DND-41 (cell line): ENCODE results near the gene SCN9A.

ENCODE experiments used
- ATAC-seq: fragments of 200-7000 bp; cut with Tn5 transposase; 3 replicates; pipeline ENCODE4 v1.9.1; 2021; ENCODE audit warnings: low read depth; ENCODE audit not compliant: insufficient read depth
- DNase-seq: peaks from one replicate; pipeline ENCODE4 v3.0.0-alpha.2; 2020
- H2AFZ ChIP-seq: 2 replicates; pipeline ENCODE4 v1.6.0; 2012; ENCODE audit warnings: low read depth, low read length
- H3K27ac ChIP-seq: 2 replicates; pipeline ENCODE4 v1.5.1; 2012; ENCODE audit warnings: low read length, inconsistent platforms
- H3K27me3 ChIP-seq: fragments of 200-600 bp; sonication (generic); 2 replicates; pipeline ENCODE4 v1.6.0; 2012; ENCODE audit warnings: low read length, mild to moderate bottlenecking, inconsistent platforms; ENCODE audit not compliant: insufficient read depth, poor library complexity
- H3K36me3 ChIP-seq: 2 replicates; pipeline ENCODE4 v1.5.1; 2012; ENCODE audit warnings: low read length, inconsistent platforms; ENCODE audit not compliant: insufficient read depth
- H3K4me1 ChIP-seq: 2 replicates; pipeline ENCODE4 v1.5.1; 2012; ENCODE audit warnings: mild to moderate bottlenecking, low read length; ENCODE audit not compliant: insufficient read depth
- H3K4me2 ChIP-seq: 2 replicates; pipeline ENCODE4 v1.6.0; 2012; ENCODE audit warnings: mild to moderate bottlenecking, moderate library complexity, low read length, inconsistent platforms; ENCODE audit not compliant: insufficient read depth
- H3K4me3 ChIP-seq, 2 experiments: fragments of 200-600 bp in 1 of 2; shearing (Covaris generic) in 1 of 2; 2 replicates each; pipeline ENCODE4 v1.5.1; 2012 to 2016; ENCODE audit warnings: inconsistent platforms in 2 of 2, low read length in 2 of 2, mild to moderate bottlenecking in 2 of 2, low read depth in 1 of 2, moderate library complexity in 1 of 2
- H3K79me2 ChIP-seq: 2 replicates; pipeline ENCODE4 v1.6.0; 2012; ENCODE audit warnings: low read length, inconsistent platforms; ENCODE audit not compliant: insufficient read depth
- H3K9ac ChIP-seq: 2 replicates; pipeline ENCODE4 v1.6.0; 2012; ENCODE audit warnings: low read depth, mild to moderate bottlenecking, inconsistent platforms, low read length, moderate library complexity
- H3K9me3 ChIP-seq: 2 replicates; pipeline ENCODE4 v1.5.1; 2012; ENCODE audit warnings: low read length, moderate library complexity, mild to moderate bottlenecking, inconsistent platforms; ENCODE audit not compliant: insufficient read depth, severe bottlenecking
- H4K20me1 ChIP-seq: 2 replicates; pipeline ENCODE4 v1.6.0; 2012; ENCODE audit warnings: low read length; ENCODE audit not compliant: insufficient read depth
- EZH2 ChIP-seq: IDR thresholded peaks from 3 replicates; pipeline ENCODE4 v1.6.1; 2012; ENCODE audit warnings: borderline replicate concordance, low read depth, mild to moderate bottlenecking, moderate library complexity, low read length, inconsistent platforms; ENCODE audit not compliant: severe bottlenecking
- TF ChIP-seq, protein P1 (sequence below): IDR thresholded peaks from 2 replicates; pipeline ENCODE4 v1.5.1; 2012; ENCODE audit warnings: borderline replicate concordance, low read length, moderate library complexity, mild to moderate bottlenecking; ENCODE audit not compliant: poor library complexity, severe bottlenecking; ENCODE audit errors: extremely low read depth

The SCN9A gene

GRCh38 chr2:166350525-166350924 lies 25.2 kb downstream of the SCN9A start:
- Histone ChIP-seq H3K9ac (no peak overlapping the region), H3K4me1 (no peaks in the 10 kb centered on the region), H4K20me1 (no peaks in the 10 kb centered on the region), H3K79me2 (no peaks in the 10 kb centered on the region), H3K27ac (no peak overlapping the region), H3K4me2 (no peak overlapping the region), H3K36me3 (no peaks in the 10 kb centered on the region), H3K27me3 (no peaks in the 10 kb centered on the region), H2AFZ (no peak overlapping the region), H3K9me3 (no peaks in the 10 kb centered on the region), H3K4me3 (no peak overlapping the region)
- DNase-seq (no peak), ATAC-seq (no peak)
- TF ChIP-seq, protein P1, sequence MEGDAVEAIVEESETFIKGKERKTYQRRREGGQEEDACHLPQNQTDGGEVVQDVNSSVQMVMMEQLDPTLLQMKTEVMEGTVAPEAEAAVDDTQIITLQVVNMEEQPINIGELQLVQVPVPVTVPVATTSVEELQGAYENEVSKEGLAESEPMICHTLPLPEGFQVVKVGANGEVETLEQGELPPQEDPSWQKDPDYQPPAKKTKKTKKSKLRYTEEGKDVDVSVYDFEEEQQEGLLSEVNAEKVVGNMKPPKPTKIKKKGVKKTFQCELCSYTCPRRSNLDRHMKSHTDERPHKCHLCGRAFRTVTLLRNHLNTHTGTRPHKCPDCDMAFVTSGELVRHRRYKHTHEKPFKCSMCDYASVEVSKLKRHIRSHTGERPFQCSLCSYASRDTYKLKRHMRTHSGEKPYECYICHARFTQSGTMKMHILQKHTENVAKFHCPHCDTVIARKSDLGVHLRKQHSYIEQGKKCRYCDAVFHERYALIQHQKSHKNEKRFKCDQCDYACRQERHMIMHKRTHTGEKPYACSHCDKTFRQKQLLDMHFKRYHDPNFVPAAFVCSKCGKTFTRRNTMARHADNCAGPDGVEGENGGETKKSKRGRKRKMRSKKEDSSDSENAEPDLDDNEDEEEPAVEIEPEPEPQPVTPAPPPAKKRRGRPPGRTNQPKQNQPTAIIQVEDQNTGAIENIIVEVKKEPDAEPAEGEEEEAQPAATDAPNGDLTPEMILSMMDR: no peak
- TF ChIP-seq EZH2: no peak

- Histone ChIP-seq H3K4me1 (no peaks in the 10 kb centered on the region), H4K20me1 (no peaks in the 10 kb centered on the region), H3K79me2 (no peaks in the 10 kb centered on the region), H3K36me3 (no peaks in the 10 kb centered on the region), H2AFZ (no peak overlapping the region), H3K9ac (no peak overlapping the region), H3K4me2 (no peak overlapping the region), H3K27me3 (no peaks in the 10 kb centered on the region), H3K4me3 (no peak overlapping the region), H3K27ac (no peak overlapping the region), H3K9me3 (no peaks in the 10 kb centered on the region)
- ATAC-seq (no peak), DNase-seq (no peak)
- TF ChIP-seq EZH2: no peak
- TF ChIP-seq, protein P1: no peak
Measured at GRCh38 chr2:166344286-166345113, 31.2 kb downstream of the SCN9A start.

DNA sequence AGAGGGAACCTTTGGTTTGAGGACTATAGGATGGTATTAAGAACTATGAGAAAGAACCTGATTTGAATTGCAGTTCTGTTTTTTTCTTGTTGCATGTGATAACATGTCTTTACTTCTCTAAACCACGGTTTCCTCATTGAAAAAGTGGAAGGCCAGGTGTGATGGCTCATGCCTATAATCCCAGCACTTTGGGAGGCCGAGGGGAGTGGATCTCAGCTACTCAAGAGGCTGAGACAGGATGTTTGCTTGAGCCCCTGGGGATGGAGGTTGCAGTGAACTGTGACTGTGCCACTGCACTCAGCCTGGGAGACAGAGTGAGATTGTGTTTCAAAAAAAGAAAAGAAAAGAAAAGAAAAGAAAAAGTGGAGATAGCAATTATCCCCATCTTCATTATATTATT lies 32.3 kb downstream of the SCN9A start:
- H3K9me3 ChIP-seq: no peaks in the 10 kb centered on the region
- H3K79me2 ChIP-seq: no peaks in the 10 kb centered on the region
- ATAC-seq (no peak), DNase-seq (no peak)
- H3K4me1 ChIP-seq: no peaks in the 10 kb centered on the region
- no peak for TF ChIP-seq EZH2
- TF ChIP-seq, protein P1: no peak
- H4K20me1 ChIP-seq: no peaks in the 10 kb centered on the region
- no peak overlapping the region for H3K9ac ChIP-seq
- no peak overlapping the region for H3K4me3 ChIP-seq
- no peak overlapping the region for H3K27ac ChIP-seq
- H3K4me2 ChIP-seq: no peak overlapping the region
- no peaks in the 10 kb centered on the region for H3K36me3 ChIP-seq
- H3K27me3 ChIP-seq: no peaks in the 10 kb centered on the region
- H2AFZ ChIP-seq: no peak overlapping the region
